ENCODE measurements around the gene MYO10.

- TF ChIP-seq, protein P1, sequence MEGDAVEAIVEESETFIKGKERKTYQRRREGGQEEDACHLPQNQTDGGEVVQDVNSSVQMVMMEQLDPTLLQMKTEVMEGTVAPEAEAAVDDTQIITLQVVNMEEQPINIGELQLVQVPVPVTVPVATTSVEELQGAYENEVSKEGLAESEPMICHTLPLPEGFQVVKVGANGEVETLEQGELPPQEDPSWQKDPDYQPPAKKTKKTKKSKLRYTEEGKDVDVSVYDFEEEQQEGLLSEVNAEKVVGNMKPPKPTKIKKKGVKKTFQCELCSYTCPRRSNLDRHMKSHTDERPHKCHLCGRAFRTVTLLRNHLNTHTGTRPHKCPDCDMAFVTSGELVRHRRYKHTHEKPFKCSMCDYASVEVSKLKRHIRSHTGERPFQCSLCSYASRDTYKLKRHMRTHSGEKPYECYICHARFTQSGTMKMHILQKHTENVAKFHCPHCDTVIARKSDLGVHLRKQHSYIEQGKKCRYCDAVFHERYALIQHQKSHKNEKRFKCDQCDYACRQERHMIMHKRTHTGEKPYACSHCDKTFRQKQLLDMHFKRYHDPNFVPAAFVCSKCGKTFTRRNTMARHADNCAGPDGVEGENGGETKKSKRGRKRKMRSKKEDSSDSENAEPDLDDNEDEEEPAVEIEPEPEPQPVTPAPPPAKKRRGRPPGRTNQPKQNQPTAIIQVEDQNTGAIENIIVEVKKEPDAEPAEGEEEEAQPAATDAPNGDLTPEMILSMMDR (conservative IDR thresholded peaks at IDR 0.05; ENCODE audit: low read depth, low read length): no peak
- TF ChIP-seq EZH2 (IDR thresholded peaks at IDR 0.05; ENCODE audit: borderline replicate concordance, low read depth, low read length, poor library complexity, severe bottlenecking): no peak
Measured at GRCh38 chr5:16885635-16886365, 50.3 kb downstream of the MYO10 start.

Data from A673 (cell line).